Fibroblast of lung (primary cell): Measurements from ENCODE around the gene KREMEN2. TPM values are rescaled to one million over a fixed set of nuclear protein-coding genes. Genes with fewer than 3 reads are reported as not detected.

ENCODE experiments used
- DNase-seq, 2 donors: peaks; one replicate each; pipeline versions ENCODE4 v3.0.0 to v3.0.0-alpha.2; 2010; ENCODE audit warnings: low read depth in 2 of 2
- H2AFZ ChIP-seq: 2 replicates; pipeline ENCODE4 v1.5.1; 2012; ENCODE audit warnings: low read length, control low read depth, inconsistent platforms
- H3K27ac ChIP-seq: 2 replicates; pipeline ENCODE4 v1.5.1; 2011; ENCODE audit warnings: low read length, control low read depth; ENCODE audit not compliant: insufficient read depth
- H3K27me3 ChIP-seq: 2 replicates; pipeline ENCODE4 v1.5.1; 2011; ENCODE audit warnings: mild to moderate bottlenecking, low read length; ENCODE audit not compliant: control insufficient read depth, insufficient read depth
- H3K36me3 ChIP-seq: 2 replicates; pipeline ENCODE4 v1.5.1; 2011; ENCODE audit warnings: low read length; ENCODE audit not compliant: control insufficient read depth, insufficient read depth
- H3K4me1 ChIP-seq: 2 replicates; pipeline ENCODE4 v1.5.1; 2011; ENCODE audit warnings: low read length; ENCODE audit not compliant: control insufficient read depth, insufficient read depth; ENCODE audit errors: extremely low read depth
- H3K4me2 ChIP-seq: 2 replicates; pipeline ENCODE4 v1.5.1; 2011; ENCODE audit warnings: low read length, control low read depth; ENCODE audit not compliant: insufficient read depth; ENCODE audit errors: extremely low read depth
- H3K4me3 ChIP-seq, 4 experiments: fragments of 200-600 bp in 1 of 4; sonication (generic) in 1 of 4; replicated peaks in 1 of 4; 2 replicates each; pipeline ENCODE4 v1.5.1; 2011 to 2016; ENCODE audit warnings: low read length in 4 of 4, low read depth in 3 of 4, mild to moderate bottlenecking in 3 of 4, control low read depth in 2 of 4, inconsistent platforms in 1 of 4, mixed read lengths in 1 of 4; ENCODE audit not compliant: insufficient read depth in 1 of 4; ENCODE audit errors: control extremely low read depth in 1 of 4
- H3K79me2 ChIP-seq: 2 replicates; pipeline ENCODE4 v1.5.1; 2012; ENCODE audit warnings: mild to moderate bottlenecking, low read length, inconsistent platforms; ENCODE audit not compliant: control insufficient read depth, insufficient read depth
- H3K9ac ChIP-seq: 2 replicates; pipeline ENCODE4 v1.5.1; 2011; ENCODE audit warnings: mild to moderate bottlenecking, low read length, control low read depth; ENCODE audit not compliant: insufficient read depth
- H3K9me3 ChIP-seq: 2 replicates; pipeline ENCODE4 v1.5.1; 2012; ENCODE audit warnings: low read depth, low read length; ENCODE audit not compliant: control insufficient read depth, insufficient read depth
- H4K20me1 ChIP-seq: 2 replicates; pipeline ENCODE4 v1.5.1; 2011; ENCODE audit warnings: low read length; ENCODE audit not compliant: control insufficient read depth, insufficient read depth; ENCODE audit errors: extremely low read depth
- CTCF ChIP-seq, 2 donors: IDR thresholded peaks in 1 of 2; conservative IDR thresholded peaks in 1 of 2; 1 replicate in 1 of 2; 2 replicates in 1 of 2; pipeline ENCODE4 v1.5.1; 2011 to 2012; ENCODE audit warnings: low read length in 2 of 2, control low read depth in 1 of 2, inconsistent platforms in 1 of 2, low read depth in 1 of 2, mild to moderate bottlenecking in 1 of 2
- EZH2 ChIP-seq: IDR thresholded peaks from 2 replicates; pipeline ENCODE4 v1.5.1; 2012; ENCODE audit warnings: low read length, control low read depth, mild to moderate bottlenecking; ENCODE audit errors: missing control alignments
- polyA plus RNA-seq, 2 donors: library from polyadenylated mRNA; depleted of rRNA in 1 of 2; stranded (reverse) in 1 of 2; unstranded in 1 of 2; fragments of >200 nt; gene quantifications; 2 replicates each; pipeline ENCODE4 v1.2.1, GENCODE V29; 2011 to 2012; ENCODE audit warnings: missing spikeins in 1 of 2
- total RNA-seq: library from RNA; depleted of rRNA; stranded (reverse); fragments of >200 nt; gene quantifications from 2 replicates; pipeline ENCODE4 v1.2.1, GENCODE V29; 2014

KREMEN2 gene
- total and polyA plus RNA-seq, 2 donors (not counting 1 experiment from before 2014, with no cell fraction given): not detected

- no peaks in the 10 kb centered on the region for H4K20me1 ChIP-seq
- H3K27me3 ChIP-seq: peaks cover 4% of the 10 kb centered on the region
- no peak overlapping the region for H3K27ac ChIP-seq
- no peak overlapping the region for H3K9ac ChIP-seq
- H3K4me1 ChIP-seq: no peaks in the 10 kb centered on the region
- no peak overlapping the region for H3K4me2 ChIP-seq
- H3K9me3 ChIP-seq: no peaks in the 10 kb centered on the region
- no peak for TF ChIP-seq CTCF (conservative IDR thresholded peaks at IDR 0.05 in 1 of 2, IDR thresholded peaks at IDR 0.05 in 1 of 2; ENCODE audit: low read depth in 1 of 2, low read length in 2 of 2)
- no peak for TF ChIP-seq EZH2
- H3K36me3 ChIP-seq: no peaks in the 10 kb centered on the region
- no peak overlapping the region for H2AFZ ChIP-seq
- no peaks in the 10 kb centered on the region for H3K79me2 ChIP-seq
- peak overlapping the region in 1 of 4 experiments; percentile 14 for H3K4me3 ChIP-seq
- no peak for DNase-seq
Measured at GRCh38 chr16:3004319-3004718, 40.2 kb downstream of the KREMEN2 start.

- Histone ChIP-seq H3K9ac (no peak overlapping the region), H3K27me3 (peaks cover 7% of the 10 kb centered on the region), H4K20me1 (no peaks in the 10 kb centered on the region), H3K27ac (no peak overlapping the region), H3K36me3 (no peaks in the 10 kb centered on the region), H2AFZ (no peak overlapping the region), H3K4me3 (peak overlapping the region in 2 of 4 experiments; percentile 14 to 32), H3K4me2 (peak overlapping the region; percentile 78), H3K79me2 (no peaks in the 10 kb centered on the region), H3K9me3 (no peaks in the 10 kb centered on the region), H3K4me1 (no peaks in the 10 kb centered on the region)
- no peak for DNase-seq
- TF ChIP-seq EZH2 (peak; percentile 29), CTCF (conservative IDR thresholded peaks at IDR 0.05 in 1 of 2, IDR thresholded peaks at IDR 0.05 in 1 of 2; ENCODE audit: low read depth in 1 of 2, low read length in 2 of 2) (no peak)
Measured at GRCh38 chr16:3004781-3005284, 40.8 kb downstream of the KREMEN2 start.

GRCh38 chr16:3007059-3007956, 43.2 kb downstream of the KREMEN2 start:
- Histone ChIP-seq H3K27me3 (peaks cover 19% of the 10 kb centered on the region), H3K79me2 (no peaks in the 10 kb centered on the region), H3K36me3 (no peaks in the 10 kb centered on the region), H2AFZ (no peak overlapping the region), H3K4me2 (no peak overlapping the region), H3K4me1 (no peaks in the 10 kb centered on the region), H3K9ac (no peak overlapping the region), H3K9me3 (no peaks in the 10 kb centered on the region), H3K4me3 (no peak overlapping the region), H3K27ac (no peak overlapping the region), H4K20me1 (no peaks in the 10 kb centered on the region)
- TF ChIP-seq CTCF (conservative IDR thresholded peaks at IDR 0.05 in 1 of 2, IDR thresholded peaks at IDR 0.05 in 1 of 2; ENCODE audit: low read depth in 1 of 2, low read length in 2 of 2): no peak
- no peak for TF ChIP-seq EZH2
- no peak for DNase-seq
